Calu3 (cell line): ENCODE results near the gene PGLYRP1. TPM values are rescaled to one million over a fixed set of nuclear protein-coding genes. Genes with fewer than 3 reads are reported as not detected.

Experiments used
- BruUV-seq: library from RNA; stranded (reverse); fragments of 400-500 nt; replicated peaks from 2 replicates; lab custom pipeline; 2021; lab: Mats Ljungman, UMichigan
- CTCF ChIA-PET: fragments of 300-600 bp; sonication (Branson Sonifier 250); formaldehyde crosslinking; loops from one replicate; lab custom pipeline; 2022; ENCODE audit warnings: antibody characterized with exemption; lab: Charles Lee
- DNase-seq: peaks from one replicate; pipeline ENCODE4 v3.0.0; 2022
- H3K27ac Mint-ChIP-seq: one replicate; pipeline ENCODE4 v1.8.0; 2022; ENCODE audit warnings: mixed read lengths; ENCODE audit not compliant: unreplicated experiment
- H3K27me3 Mint-ChIP-seq: one replicate; pipeline ENCODE4 v1.8.0; 2022; ENCODE audit warnings: mixed read lengths; ENCODE audit not compliant: unreplicated experiment
- H3K36me3 Mint-ChIP-seq: one replicate; pipeline ENCODE4 v1.8.0; 2022; ENCODE audit warnings: mild to moderate bottlenecking, moderate library complexity, mixed read lengths; ENCODE audit not compliant: insufficient read depth, unreplicated experiment
- H3K4me1 Mint-ChIP-seq: one replicate; pipeline ENCODE4 v1.8.0; 2022; ENCODE audit warnings: mild to moderate bottlenecking, low read depth, mixed read lengths; ENCODE audit not compliant: unreplicated experiment
- H3K4me3 Mint-ChIP-seq: one replicate; pipeline ENCODE4 v1.8.0; 2022; ENCODE audit warnings: mild to moderate bottlenecking, low read depth, moderate library complexity, mixed read lengths; ENCODE audit not compliant: unreplicated experiment
- H3K9me3 Mint-ChIP-seq: one replicate; pipeline ENCODE4 v1.8.0; 2022; ENCODE audit warnings: low read depth, mixed read lengths; ENCODE audit not compliant: unreplicated experiment
- CTCF ChIP-seq: fragments of 200-600 bp; IDR thresholded peaks from one replicate; pipeline ENCODE4 v1.8.0; 2022; ENCODE audit warnings: antibody characterized with exemption; ENCODE audit not compliant: unreplicated experiment
- intact Hi-C: fragments of 100-400 bp; cut with micrococcal nuclease; formaldehyde crosslinking; loops from one replicate; pipeline ENCODE4 v1.10.0; 2022; ENCODE audit not compliant: unreplicated experiment
- total RNA-seq: library from RNA; stranded (reverse); gene quantifications from 2 replicates; pipeline ENCODE4 v1.2.3, GENCODE V29; 2022

Gene PGLYRP1
- total RNA-seq, 1 experiment from 2014 or later, result not detected

DNA sequence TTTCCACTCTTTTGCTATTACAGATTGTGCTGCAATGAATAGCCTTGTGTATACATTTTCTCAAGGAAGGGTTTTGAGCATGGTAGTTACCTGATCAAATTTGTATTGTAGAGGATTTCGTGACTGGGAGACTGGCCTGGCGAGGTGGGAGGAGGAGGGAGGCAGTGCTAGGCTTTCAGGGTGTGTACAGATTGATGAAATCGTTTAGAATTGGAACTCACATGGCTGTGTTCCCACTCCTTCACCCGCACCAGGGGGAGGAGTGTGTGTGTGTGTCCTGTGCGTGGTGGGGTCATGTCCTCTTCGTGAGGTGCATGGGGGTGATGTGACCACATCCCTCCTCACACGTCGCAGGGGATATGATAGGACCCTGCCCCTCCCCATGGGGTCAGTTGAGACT, 8.3 kb downstream of the PGLYRP1 start:
- H3K4me3 Mint-ChIP-seq, result peak overlapping the region; percentile 87
- H3K36me3 Mint-ChIP-seq, result peaks cover 27% of the 10 kb centered on the region
- intact Hi-C loops, result no loop called here
- no TSS peak for BruUV-seq
- H3K9me3 Mint-ChIP-seq, result no peaks in the 10 kb centered on the region
- CTCF ChIA-PET, result no interaction called here
- peaks cover 27% of the 10 kb centered on the region for H3K27me3 Mint-ChIP-seq
- H3K27ac Mint-ChIP-seq, result no peak overlapping the region
- TF ChIP-seq CTCF, result no peak
- DNase-seq, result no peak
- H3K4me1 Mint-ChIP-seq, result peaks cover 21% of the 10 kb centered on the region

- intact Hi-C loops, result no loop called here
Measured at GRCh38 chr19:46009530-46010510, 13.0 kb downstream of the PGLYRP1 start.

GRCh38 chr19:46006411-46006810, 16.4 kb downstream of the PGLYRP1 start:
- H3K9me3 Mint-ChIP-seq, result no peaks in the 10 kb centered on the region
- H3K27me3 Mint-ChIP-seq, result no peaks in the 10 kb centered on the region
- no peak for TF ChIP-seq CTCF
- no TSS peak for BruUV-seq
- intact Hi-C loops, result no loop called here
- H3K4me3 Mint-ChIP-seq, result no peak overlapping the region
- H3K4me1 Mint-ChIP-seq, result no peaks in the 10 kb centered on the region
- H3K27ac Mint-ChIP-seq, result no peak overlapping the region
- H3K36me3 Mint-ChIP-seq, result peaks cover 18% of the 10 kb centered on the region
- no peak for DNase-seq
- CTCF ChIA-PET, result interaction anchor here (0.6 kb wide), 1 partner anchor 256 kb away, joined by 5 read pairs; no protein-coding TSS in a partner anchor

More at GRCh38 chr19:46009530-46010510, 13.0 kb downstream of the PGLYRP1 start:
- no TSS peak for BruUV-seq
- Mint-ChIP-seq H3K4me1 (no peaks in the 10 kb centered on the region), H3K4me3 (no peak overlapping the region), H3K9me3 (no peaks in the 10 kb centered on the region), H3K27ac (no peak overlapping the region), H3K27me3 (peaks cover 5% of the 10 kb centered on the region), H3K36me3 (peaks cover 27% of the 10 kb centered on the region)
- CTCF ChIA-PET, result interaction anchor here (1.1 to 1.6 kb wide), 2 partner anchors 14 to 67 kb away, joined by 3 to 4 read pairs; partner anchors contain the start of gene CCDC61
- TF ChIP-seq CTCF, result peak; percentile 92
- peak; percentile 69 for DNase-seq

DNA sequence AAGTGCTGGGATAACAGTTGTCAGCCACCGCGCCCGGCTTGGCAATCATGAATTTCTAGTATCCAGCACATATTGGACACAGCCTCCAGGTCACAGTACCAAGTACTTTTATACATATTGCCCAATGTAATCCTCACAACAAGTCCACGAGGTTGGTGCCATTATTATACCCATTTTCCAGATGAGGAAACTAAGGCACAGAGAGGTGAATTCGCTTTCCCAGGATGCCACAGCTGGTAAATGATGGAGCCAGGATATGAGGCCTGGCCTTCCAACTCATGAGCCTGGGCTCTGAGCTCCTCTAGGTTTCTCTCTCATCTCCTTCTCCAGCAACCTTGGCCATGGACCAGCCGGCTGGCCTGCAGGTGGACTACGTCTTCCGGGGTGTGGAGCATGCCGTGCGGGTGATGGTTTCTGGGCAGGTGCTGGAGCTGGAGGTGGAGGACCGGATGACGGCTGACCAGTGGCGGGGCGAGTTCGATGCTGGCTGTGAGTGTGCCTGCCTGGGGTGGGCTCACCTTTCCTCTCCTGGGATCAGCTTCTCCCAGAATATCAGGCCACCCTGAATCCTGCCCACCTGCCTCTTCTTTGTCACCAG, 20.1 kb downstream of the PGLYRP1 start:
- H3K27ac Mint-ChIP-seq, result no peak overlapping the region
- no peaks in the 10 kb centered on the region for H3K9me3 Mint-ChIP-seq
- TF ChIP-seq CTCF, result no peak
- H3K36me3 Mint-ChIP-seq, result peaks cover 10% of the 10 kb centered on the region
- no TSS peak for BruUV-seq
- peaks cover 10% of the 10 kb centered on the region for H3K4me1 Mint-ChIP-seq
- no peak for DNase-seq
- H3K4me3 Mint-ChIP-seq, result no peak overlapping the region
- CTCF ChIA-PET, result no interaction called here
- intact Hi-C loops, result no loop called here
- no peaks in the 10 kb centered on the region for H3K27me3 Mint-ChIP-seq
